Right forelimb (tissue), 1 donor: ENCODE measurements around the gene GRIK2.

Source experiments
- DNase-seq: peaks from one replicate; pipeline ENCODE4 v3.0.0-alpha.2; 2018

The GRIK2 gene

GRCh38 chr6:101816716-101817115, 423.2 kb downstream of the GRIK2 start:
- DNase-seq = no peak

- no peak for DNase-seq
These were observed 424.5 kb downstream of the GRIK2 start for GRCh38 chr6:101818051-101818450.

- DNase-seq = no peak
These were observed 431.2 kb downstream of the GRIK2 start for GRCh38 chr6:101824551-101825345.

- no peak for DNase-seq
These were observed 432.8 kb downstream of the GRIK2 start for GRCh38 chr6:101826269-101826668.

GRCh38 chr6:101826678-101827077, 433.2 kb downstream of the GRIK2 start:
- no peak for DNase-seq

- DNase-seq = no peak
These were observed 437.1 kb downstream of the GRIK2 start for GRCh38 chr6:101830501-101831031.

- DNase-seq = no peak
These were observed 438.9 kb downstream of the GRIK2 start for GRCh38 chr6:101832371-101832770.

GRCh38 chr6:101840100-101840499, 446.6 kb downstream of the GRIK2 start:
- DNase-seq = no peak

GRCh38 chr6:101845172-101845571, 451.7 kb downstream of the GRIK2 start:
- DNase-seq = no peak

GRCh38 chr6:101845621-101846020, 452.1 kb downstream of the GRIK2 start:
- DNase-seq = no peak

GRCh38 chr6:101847690-101848089, 454.2 kb downstream of the GRIK2 start:
- no peak for DNase-seq

GRCh38 chr6:101851911-101852310, 458.4 kb downstream of the GRIK2 start:
- no peak for DNase-seq

- no peak for DNase-seq
These were observed 459.9 kb downstream of the GRIK2 start for GRCh38 chr6:101853231-101854085.

GRCh38 chr6:101876431-101876830, 482.9 kb downstream of the GRIK2 start:
- DNase-seq = no peak

- DNase-seq = no peak
These were observed 485.2 kb downstream of the GRIK2 start for GRCh38 chr6:101878554-101879276.

GRCh38 chr6:101879782-101880181, 486.3 kb downstream of the GRIK2 start:
- DNase-seq = no peak

GRCh38 chr6:101883505-101883904, 490.0 kb downstream of the GRIK2 start:
- no peak for DNase-seq

GRCh38 chr6:101887532-101887931, 494.0 kb downstream of the GRIK2 start:
- DNase-seq = no peak

GRCh38 chr6:101907356-101908217, 514.1 kb downstream of the GRIK2 start:
- DNase-seq = no peak

GRCh38 chr6:101909366-101909765, 515.9 kb downstream of the GRIK2 start:
- no peak for DNase-seq

- no peak for DNase-seq
These were observed 518.8 kb downstream of the GRIK2 start for GRCh38 chr6:101912311-101912710.

GRCh38 chr6:101918471-101918870, 525.0 kb downstream of the GRIK2 start:
- DNase-seq = no peak
